K562 (cell line): ENCODE measurements around the gene CTSZ. TPM values are rescaled to one million over a fixed set of nuclear protein-coding genes. Genes with fewer than 3 reads are reported as not detected.

ENCODE experiments used
- ATAC-seq: fragments of 200-7000 bp; cut with Tn5 transposase; 3 replicates; pipeline ENCODE4 v1.9.1; 2020; ENCODE audit warnings: moderate library complexity
- BruUV-seq: library from RNA; stranded (reverse); fragments of 400-500 nt; replicated peaks from 2 replicates; lab custom pipeline; 2021; lab: Mats Ljungman, UMichigan
- CTCF ChIA-PET: fragments of 300-600 bp; formaldehyde crosslinking; extraction: SDS; loops from one replicate; lab custom pipeline; 2021; ENCODE audit warnings: low intra/inter-chr PET ratio; lab: Yijun Ruan, JAX
- POLR2A ChIA-PET: fragments of 300-600, 350-650 bp; sonication (Branson Sonifier 250); formaldehyde crosslinking; extraction: SDS; loops from one replicate; lab custom pipeline; 2021; ENCODE audit warnings: antibody characterized with exemption, inconsistent platforms; lab: Yijun Ruan, JAX
- DNase-seq, 4 experiments: peaks; one replicate each; pipeline versions ENCODE4 v3.0.0 to v3.0.0-alpha.2; 2011 to 2018; ENCODE audit warnings: low spot score in 3 of 4, mixed read lengths in 3 of 4; ENCODE audit errors: extremely low read depth in 1 of 4
- FAIRE-seq: peaks from 2 replicates; lab custom pipeline; 2011; peaks lifted over from hg19 to GRCh38; lab: Jason Lieb, UNC
- H2AFZ ChIP-seq: 2 replicates; pipeline ENCODE4 v1.6.0; 2011; ENCODE audit warnings: low read depth, low read length, control low read depth, inconsistent platforms
- H3K27ac ChIP-seq: fragments of 200-600 bp; 3 replicates; pipeline ENCODE4 v1.8.0; 2011; ENCODE audit warnings: low read depth, mild to moderate bottlenecking, control low read depth, inconsistent platforms, low read length, moderate library complexity, mixed read lengths; ENCODE audit errors: extremely low read depth
- H3K27me3 ChIP-seq, 2 experiments: fragments of 300-600 bp in 1 of 2; 2 replicates in 1 of 2; 3 replicates in 1 of 2; pipeline versions ENCODE4 v1.6.0 to v1.8.0; 2011; ENCODE audit warnings: inconsistent platforms in 2 of 2, low read length in 2 of 2, mild to moderate bottlenecking in 1 of 2, mixed read lengths in 1 of 2, moderate library complexity in 1 of 2; ENCODE audit not compliant: control insufficient read depth in 2 of 2, insufficient read depth in 2 of 2
- H3K36me3 ChIP-seq: fragments of 300-600 bp; 3 replicates; pipeline ENCODE4 v1.8.0; 2011; ENCODE audit warnings: mild to moderate bottlenecking, low read length, inconsistent platforms; ENCODE audit not compliant: control insufficient read depth, insufficient read depth
- H3K4me1 ChIP-seq, 2 experiments: fragments of 200-600 bp in 1 of 2; replicated peaks in 1 of 2; 2 replicates in 1 of 2; 3 replicates in 1 of 2; pipeline versions ENCODE4 v1.5.1 to v1.8.0; 2011; ENCODE audit warnings: inconsistent platforms in 2 of 2, low read length in 2 of 2, mild to moderate bottlenecking in 1 of 2, mixed read lengths in 1 of 2, moderate library complexity in 1 of 2; ENCODE audit not compliant: control insufficient read depth in 2 of 2, insufficient read depth in 2 of 2
- H3K4me2 ChIP-seq: 2 replicates; pipeline ENCODE4 v1.6.1; 2011; ENCODE audit warnings: low read length, control low read depth, inconsistent platforms, mixed read lengths; ENCODE audit not compliant: insufficient read depth
- H3K4me3 ChIP-seq: fragments of 200-600 bp; sonication (generic), shearing (Covaris generic); 2 replicates; pipeline ENCODE4 v1.5.1; 2016; ENCODE audit warnings: control low read depth, inconsistent platforms
- H3K79me2 ChIP-seq: fragments of 200-600 bp; 3 replicates; pipeline ENCODE4 v1.8.0; 2011; ENCODE audit warnings: low read length, inconsistent platforms; ENCODE audit not compliant: control insufficient read depth, insufficient read depth
- H3K9ac ChIP-seq, 2 experiments: 2 replicates each; pipeline versions ENCODE4 v1.6.0 to v1.6.1; 2011; ENCODE audit warnings: low read depth in 2 of 2, low read length in 2 of 2, control low read depth in 1 of 2, inconsistent platforms in 1 of 2, mild to moderate bottlenecking in 1 of 2, mixed read lengths in 1 of 2; ENCODE audit not compliant: insufficient read depth in 1 of 2
- H3K9me1 ChIP-seq: one replicate; pipeline ENCODE4 v1.6.0; 2011; ENCODE audit warnings: inconsistent platforms, mild to moderate bottlenecking, low read length, moderate library complexity; ENCODE audit not compliant: control insufficient read depth, insufficient read depth
- H3K9me3 ChIP-seq: replicated peaks from 2 replicates; pipeline ENCODE4 v1.5.1; 2011; ENCODE audit warnings: low read depth, low read length, inconsistent platforms; ENCODE audit not compliant: control insufficient read depth, insufficient read depth
- H4K20me1 ChIP-seq: replicated peaks from 2 replicates; pipeline ENCODE4 v1.6.1; 2011; ENCODE audit warnings: low read length, inconsistent platforms, mixed read lengths; ENCODE audit not compliant: control insufficient read depth, insufficient read depth
- DMBX1 ChIP-seq: fragments of 250-450 bp; sonication (Bioruptor Pico); IDR thresholded peaks from 2 replicates; pipeline ENCODE4 v1.8.0; 2022; ENCODE audit warnings: inconsistent platforms, mild to moderate bottlenecking, moderate library complexity, borderline replicate concordance
- E2F4 ChIP-seq: sonication (generic); formaldehyde crosslinking; IDR thresholded peaks from 2 replicates; pipeline ENCODE4 v1.8.0; 2022; ENCODE audit warnings: mild to moderate bottlenecking, low read depth, missing genetic modification reagents
- ETV1 ChIP-seq: fragments of 450-650 bp; conservative IDR thresholded peaks from 2 replicates; pipeline ENCODE4 v1.6.1; 2016; ENCODE audit warnings: missing genetic modification characterization, control low read depth, low read depth, missing compliant biosample characterization
- FOXJ2 ChIP-seq: fragments of 200-800 bp; sonication (Bioruptor generic); IDR thresholded peaks from 2 replicates; pipeline ENCODE4 v1.6.1; 2016; ENCODE audit warnings: missing genetic modification characterization, missing compliant biosample characterization
- HNRNPH1 ChIP-seq: fragments of 200-400 bp; formaldehyde crosslinking; optimal IDR thresholded peaks from 2 replicates; pipeline ENCODE3; 2017; ENCODE audit warnings: low read depth, mild to moderate bottlenecking, low read length, moderate library complexity
- HNRNPUL1 ChIP-seq: fragments of 200-400 bp; formaldehyde crosslinking; IDR thresholded peaks from 2 replicates; pipeline ENCODE4 v1.6.1; 2017; ENCODE audit warnings: low read length
- KDM2B ChIP-seq: fragments of 250-450 bp; sonication (Bioruptor Pico); IDR thresholded peaks from 2 replicates; pipeline ENCODE4 v1.8.0; 2021; ENCODE audit warnings: mild to moderate bottlenecking, moderate library complexity
- KDM5B ChIP-seq: fragments of 200-600 bp; sonication (generic); IDR thresholded peaks from 2 replicates; pipeline ENCODE4 v1.6.1; 2012; ENCODE audit warnings: low read depth, mild to moderate bottlenecking, moderate library complexity, low read length, control low read depth, inconsistent platforms; ENCODE audit not compliant: insufficient replicate concordance
- NRF1 ChIP-seq, 2 experiments: fragments of 450-650 bp; IDR thresholded peaks in 1 of 2; conservative IDR thresholded peaks in 1 of 2; 2 replicates each; pipeline ENCODE4 v1.6.1; 2014; ENCODE audit warnings: mild to moderate bottlenecking in 2 of 2
- RBM34 ChIP-seq: fragments of 200-400 bp; formaldehyde crosslinking; IDR thresholded peaks from 2 replicates; pipeline ENCODE4 v1.6.1; 2018; ENCODE audit warnings: low read length, borderline replicate concordance; ENCODE audit not compliant: insufficient read depth
- SAP30 ChIP-seq: fragments of 200-600 bp; sonication (generic); IDR thresholded peaks from 2 replicates; pipeline ENCODE4 v1.6.1; 2012; ENCODE audit warnings: borderline replicate concordance, low read depth, mild to moderate bottlenecking, moderate library complexity, low read length, control low read depth, inconsistent platforms; ENCODE audit not compliant: insufficient read depth, poor library complexity, severe bottlenecking
- SIN3A ChIP-seq, 2 experiments: fragments of 150-350 bp in 1 of 2; IDR thresholded peaks; 2 replicates each; pipeline ENCODE4 v1.6.1; 2011 to 2016; ENCODE audit warnings: borderline replicate concordance in 2 of 2, low read depth in 2 of 2, low read length in 2 of 2, mild to moderate bottlenecking in 2 of 2, moderate library complexity in 2 of 2; ENCODE audit not compliant: control insufficient read depth in 1 of 2
- SMARCA5 ChIP-seq: fragments of 450-650 bp; IDR thresholded peaks from 2 replicates; pipeline ENCODE4 v1.6.1; 2016
- THAP12 ChIP-seq: fragments of 250-450 bp; sonication (Bioruptor Pico); IDR thresholded peaks from 2 replicates; pipeline ENCODE4 v1.9.0; 2021; ENCODE audit warnings: mild to moderate bottlenecking, inconsistent platforms
- ZBTB9 ChIP-seq: fragments of 450-650 bp; formaldehyde crosslinking; IDR thresholded peaks from 2 replicates; pipeline ENCODE4 v1.4.0; 2020; ENCODE audit warnings: mild to moderate bottlenecking, moderate library complexity
- ZNF589 ChIP-seq: fragments of 200-800 bp; sonication (Bioruptor generic); IDR thresholded peaks from 2 replicates; pipeline ENCODE4 v1.6.1; 2016; ENCODE audit warnings: low read depth, missing genetic modification characterization, missing compliant biosample characterization
- WGBS: fragments of 100-300 bp; shearing (Covaris generic); methylation state at CpG from one replicate; pipeline ENCODE4 v1.1.6; 2016; ENCODE audit warnings: low coverage, mixed read lengths; ENCODE audit not compliant: insufficient coverage; ENCODE audit errors: missing lambda C conversion rate; 5-methylcytosine and 5-hydroxymethylcytosine counted together
- in situ Hi-C: fragments of 300-500 bp; cut with MboI; formaldehyde crosslinking; loops from 4 replicates; pipeline ENCODE4 v1.15.0; 2018; ENCODE audit warnings: inconsistent platforms, mixed read lengths
- intact Hi-C: fragments of 100-400 bp; cut with micrococcal nuclease; formaldehyde crosslinking; loops from 2 replicates; pipeline ENCODE4 v1.14.2; 2022
- polyA plus RNA-seq, 8 experiments: library from polyadenylated mRNA; depleted of rRNA in 4 of 8; stranded (reverse) in 5 of 8; unstranded in 3 of 8; fragments of >200 nt; fragmentation: Nextera tagmentation in 2 of 8; fragmentation: Illumina TruSeq in 1 of 8; extraction: Ambion mirVana in 2 of 8; extraction: Trizol in 1 of 8; gene quantifications; 2 replicates each; pipeline versions ENCODE4 v1.2.1 to v1.2.3, GENCODE V29; 2011 to 2014; ENCODE audit warnings: inconsistent platforms in 1 of 8, missing spikeins in 1 of 8
- total RNA-seq, 7 experiments: library from RNA; depleted of rRNA in 6 of 7; stranded (reverse); fragments of >200 nt in 6 of 7; fragmentation: Illumina TruSeq in 2 of 7; extraction: Trizol in 2 of 7; gene quantifications; 2 replicates each; pipeline versions ENCODE4 v1.2.1 to v1.2.3, GENCODE V29; 2011 to 2021; ENCODE audit warnings: low replicate concordance in 1 of 7

CTSZ gene
- total and polyA plus RNA-seq, 9 of the 15 experiments (the other 6 are each of a cell fraction or from before 2014, with no cell fraction given): 1.6 to 143 (median 82.8) TPM

- Histone ChIP-seq H3K4me2 (peak overlapping the region; percentile 94), H2AFZ (no peak overlapping the region), H3K36me3 (peaks cover 88% of the 10 kb centered on the region), H3K9me1 (no peaks in the 10 kb centered on the region), H3K79me2 (peaks cover 73% of the 10 kb centered on the region), H3K9me3 (no peaks in the 10 kb centered on the region), H3K9ac (peak overlapping the region; percentile 93 to 97; a peak in 3 of 4 replicates), H3K27ac (peak overlapping the region; percentile 96), H3K4me3 (peak overlapping the region; percentile 84), H4K20me1 (no peaks in the 10 kb centered on the region), H3K27me3 (no peaks in the 10 kb centered on the region), H3K4me1 (peaks cover 13 to 18% of the 10 kb centered on the region in 2 experiments; a peak in 4 of 5 replicates)
- WGBS: 2% methylated on average over 7 of the region's 7 CpGs
- ChIA-PET CTCF (no interaction called here), POLR2A (interaction anchor here (0.6 to 4.5 kb wide), 15 partner anchors 7 to 152 kb away, joined by 3 to 31 read pairs (median 3); partner anchors contain the start of genes PRELID3B and TUBB1)
- intact Hi-C loops (loop anchor here (5.0 kb wide), 2 partner anchors 49 to 139 kb away; partner anchors contain the start of gene NELFCD), in situ Hi-C loops (no loop called here)
- FAIRE-seq (no peak), DNase-seq (no peak), ATAC-seq (peak; percentile 2; the same call in 2 of the 3 replicates)
- TSS peak; percentile 34 for BruUV-seq
- TF ChIP-seq RBM34 (no peak), E2F4 (CRISPR knock-in tag) (no peak), SAP30 (no peak), ZBTB9 (no peak), SIN3A (IDR thresholded peaks at IDR 0.05; ENCODE audit: borderline replicate concordance in 2 of 2, control insufficient read depth in 1 of 2, low read depth in 2 of 2, low read length in 2 of 2) (peak; percentile 6 to 52; a peak in 1 of 4 replicates), NRF1 (conservative IDR thresholded peaks at IDR 0.05 in 1 of 2, IDR thresholded peaks at IDR 0.05 in 1 of 2) (no peak), KDM5B (peak; percentile 25), SMARCA5 (no peak), FOXJ2 (0 out of 2 replicates have a peak, but pooled peaks have one; percentile 8), DMBX1 (CRISPR knock-in tag) (no peak), HNRNPUL1 (no peak), THAP12 (CRISPR knock-in tag) (no peak), HNRNPH1 (no peak), ZNF589 (CRISPR knock-in tag) (no peak), KDM2B (CRISPR knock-in tag) (no peak), ETV1 (tag) (0 out of 2 replicates have a peak, but pooled peaks have one; percentile 24)
Measured at GRCh38 chr20:59030911-59031563, 24.0 kb upstream of the CTSZ start.
